GM12878 (cell line): Measurements from ENCODE around the gene ETS1. TPM values are rescaled to one million over a fixed set of nuclear protein-coding genes. Genes with fewer than 3 reads are reported as not detected.

Experiments used
- BHLHE40 ChIP-seq, 2 experiments: fragments of 450-650 bp in 1 of 2; IDR thresholded peaks; 2 replicates each; pipeline ENCODE4 v1.6.1; 2011 to 2017; ENCODE audit warnings: low read depth in 2 of 2, borderline replicate concordance in 1 of 2, improper control_type of control experiment in 1 of 2, low read length in 1 of 2, mild to moderate bottlenecking in 1 of 2
- IRF3 ChIP-seq: fragments of 450-650 bp; IDR thresholded peaks from 2 replicates; pipeline ENCODE4 v1.6.1; 2014; ENCODE audit warnings: mild to moderate bottlenecking
- MXI1 ChIP-seq: fragments of 150-350 bp; IDR thresholded peaks from 2 replicates; pipeline ENCODE4 v1.6.1; 2011; ENCODE audit warnings: low read depth, mild to moderate bottlenecking, inconsistent platforms, low read length, improper control_type of control experiment
- NFYA ChIP-seq: IDR thresholded peaks from 2 replicates; pipeline ENCODE4 v1.6.1; 2011; ENCODE audit warnings: low read depth, mild to moderate bottlenecking, low read length, improper control_type of control experiment, borderline replicate concordance
- PBX3 ChIP-seq: IDR thresholded peaks from 2 replicates; pipeline ENCODE4 v1.6.1; 2011; ENCODE audit warnings: mild to moderate bottlenecking, low read depth, low read length, moderate library complexity; ENCODE audit not compliant: insufficient replicate concordance
- REST ChIP-seq: IDR thresholded peaks from 2 replicates; pipeline ENCODE4 v1.6.1; 2012; ENCODE audit warnings: mild to moderate bottlenecking, low read depth, low read length
- RUNX3 ChIP-seq: IDR thresholded peaks from 2 replicates; pipeline ENCODE4 v1.6.1; 2012; ENCODE audit warnings: low read length, inconsistent platforms
- SIX5 ChIP-seq: IDR thresholded peaks from 2 replicates; pipeline ENCODE4 v1.6.1; 2011; ENCODE audit warnings: mild to moderate bottlenecking, low read depth, low read length, moderate library complexity; ENCODE audit not compliant: severe bottlenecking
- SMAD1 ChIP-seq: fragments of 450-650 bp; IDR thresholded peaks from 2 replicates; pipeline ENCODE4 v1.6.1; 2018; ENCODE audit warnings: mild to moderate bottlenecking, low read depth; ENCODE audit not compliant: partially characterized antibody
- polyA plus RNA-seq, 11 experiments: library from polyadenylated mRNA; depleted of rRNA in 4 of 11; unstranded in 6 of 11; stranded (reverse) in 5 of 11; fragments of >200 nt; fragmentation: Nextera tagmentation in 4 of 11; fragmentation: Illumina TruSeq in 1 of 11; extraction: Ambion mirVana in 4 of 11; extraction: Trizol in 1 of 11; gene quantifications; 1 replicate in 1 of 11; 2 replicates in 10 of 11; pipeline versions ENCODE4 v1.2.1 to v1.2.3, GENCODE V29; 2011 to 2016; ENCODE audit warnings: inconsistent platforms in 2 of 11, missing spikeins in 2 of 11, low read depth in 1 of 11
- total RNA-seq, 4 experiments: library from RNA; depleted of rRNA in 3 of 4; stranded (reverse); fragments of >200 nt in 3 of 4; fragmentation: Illumina TruSeq in 1 of 4; extraction: Trizol in 1 of 4; gene quantifications; 2 replicates each; pipeline versions ENCODE4 v1.2.1 to v1.2.3, GENCODE V29; 2013 to 2021
- TF ChIP-seq, protein P1 (sequence below): fragments of 450-650 bp; formaldehyde crosslinking; IDR thresholded peaks from 2 replicates; pipeline ENCODE4 v1.4.0; 2020; ENCODE audit warnings: mild to moderate bottlenecking, moderate library complexity
- TF ChIP-seq, protein P2 (sequence below): fragments of 450-650 bp; IDR thresholded peaks from 2 replicates; pipeline ENCODE4 v1.6.1; 2016; ENCODE audit warnings: mild to moderate bottlenecking, moderate library complexity, borderline replicate concordance

Gene ETS1
- total and polyA plus RNA-seq, 10 of the 15 experiments (the other 5 are each of a cell fraction or from before 2014, with no cell fraction given) = 12.5 to 112 (median 55.5) TPM

DNA sequence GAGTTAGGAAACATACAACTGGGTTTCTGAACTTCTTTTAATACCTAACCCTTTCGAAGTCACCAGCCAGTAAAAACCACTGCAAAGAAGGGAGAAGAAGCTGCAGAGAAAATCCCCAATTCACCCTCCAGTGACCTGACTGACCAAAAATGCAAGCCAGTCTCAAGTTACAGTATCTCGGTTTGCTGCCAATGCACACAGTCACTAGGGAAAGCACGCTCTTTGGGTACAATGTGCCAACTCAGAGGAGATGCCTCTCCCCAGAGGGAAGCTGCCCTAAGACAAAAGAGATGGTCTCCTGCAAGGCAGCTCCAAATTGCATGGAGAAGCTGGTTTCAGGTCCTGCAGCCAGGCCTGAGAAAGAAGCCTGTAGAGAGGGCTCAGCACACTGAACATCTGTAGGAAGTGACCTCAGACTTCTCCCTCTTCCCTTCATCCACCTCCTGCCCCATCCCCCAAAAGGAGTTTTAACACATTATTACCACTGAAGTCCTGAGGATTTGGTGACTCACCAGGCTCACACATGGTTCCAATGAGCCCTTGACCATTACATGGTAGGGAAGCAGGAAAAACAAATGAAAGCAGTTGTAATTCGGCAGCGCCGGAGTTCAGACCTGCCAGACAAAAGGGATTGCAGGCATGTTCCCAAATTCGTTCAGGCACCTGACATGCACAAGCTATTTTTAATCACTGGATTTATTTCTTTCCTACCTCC is 90.1 kb downstream of the ETS1 start (continued):
- TF ChIP-seq NFYA = no peak
- TF ChIP-seq BHLHE40 (IDR thresholded peaks at IDR 0.05; ENCODE audit: borderline replicate concordance in 1 of 2, low read depth in 2 of 2, low read length in 1 of 2) = peak in 1 of 2 experiments; percentile 28; a peak in 1 of 4 replicates
- TF ChIP-seq, protein P1, sequence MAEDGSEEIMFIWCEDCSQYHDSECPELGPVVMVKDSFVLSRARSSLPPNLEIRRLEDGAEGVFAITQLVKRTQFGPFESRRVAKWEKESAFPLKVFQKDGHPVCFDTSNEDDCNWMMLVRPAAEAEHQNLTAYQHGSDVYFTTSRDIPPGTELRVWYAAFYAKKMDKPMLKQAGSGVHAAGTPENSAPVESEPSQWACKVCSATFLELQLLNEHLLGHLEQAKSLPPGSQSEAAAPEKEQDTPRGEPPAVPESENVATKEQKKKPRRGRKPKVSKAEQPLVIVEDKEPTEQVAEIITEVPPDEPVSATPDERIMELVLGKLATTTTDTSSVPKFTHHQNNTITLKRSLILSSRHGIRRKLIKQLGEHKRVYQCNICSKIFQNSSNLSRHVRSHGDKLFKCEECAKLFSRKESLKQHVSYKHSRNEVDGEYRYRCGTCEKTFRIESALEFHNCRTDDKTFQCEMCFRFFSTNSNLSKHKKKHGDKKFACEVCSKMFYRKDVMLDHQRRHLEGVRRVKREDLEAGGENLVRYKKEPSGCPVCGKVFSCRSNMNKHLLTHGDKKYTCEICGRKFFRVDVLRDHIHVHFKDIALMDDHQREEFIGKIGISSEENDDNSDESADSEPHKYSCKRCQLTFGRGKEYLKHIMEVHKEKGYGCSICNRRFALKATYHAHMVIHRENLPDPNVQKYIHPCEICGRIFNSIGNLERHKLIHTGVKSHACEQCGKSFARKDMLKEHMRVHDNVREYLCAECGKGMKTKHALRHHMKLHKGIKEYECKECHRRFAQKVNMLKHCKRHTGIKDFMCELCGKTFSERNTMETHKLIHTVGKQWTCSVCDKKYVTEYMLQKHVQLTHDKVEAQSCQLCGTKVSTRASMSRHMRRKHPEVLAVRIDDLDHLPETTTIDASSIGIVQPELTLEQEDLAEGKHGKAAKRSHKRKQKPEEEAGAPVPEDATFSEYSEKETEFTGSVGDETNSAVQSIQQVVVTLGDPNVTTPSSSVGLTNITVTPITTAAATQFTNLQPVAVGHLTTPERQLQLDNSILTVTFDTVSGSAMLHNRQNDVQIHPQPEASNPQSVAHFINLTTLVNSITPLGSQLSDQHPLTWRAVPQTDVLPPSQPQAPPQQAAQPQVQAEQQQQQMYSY = no peak
- no peak for TF ChIP-seq IRF3
- no peak for TF ChIP-seq PBX3
- 0 out of 2 replicates have a peak, but pooled peaks have one; percentile 30 for TF ChIP-seq MXI1
- TF ChIP-seq, protein P2, sequence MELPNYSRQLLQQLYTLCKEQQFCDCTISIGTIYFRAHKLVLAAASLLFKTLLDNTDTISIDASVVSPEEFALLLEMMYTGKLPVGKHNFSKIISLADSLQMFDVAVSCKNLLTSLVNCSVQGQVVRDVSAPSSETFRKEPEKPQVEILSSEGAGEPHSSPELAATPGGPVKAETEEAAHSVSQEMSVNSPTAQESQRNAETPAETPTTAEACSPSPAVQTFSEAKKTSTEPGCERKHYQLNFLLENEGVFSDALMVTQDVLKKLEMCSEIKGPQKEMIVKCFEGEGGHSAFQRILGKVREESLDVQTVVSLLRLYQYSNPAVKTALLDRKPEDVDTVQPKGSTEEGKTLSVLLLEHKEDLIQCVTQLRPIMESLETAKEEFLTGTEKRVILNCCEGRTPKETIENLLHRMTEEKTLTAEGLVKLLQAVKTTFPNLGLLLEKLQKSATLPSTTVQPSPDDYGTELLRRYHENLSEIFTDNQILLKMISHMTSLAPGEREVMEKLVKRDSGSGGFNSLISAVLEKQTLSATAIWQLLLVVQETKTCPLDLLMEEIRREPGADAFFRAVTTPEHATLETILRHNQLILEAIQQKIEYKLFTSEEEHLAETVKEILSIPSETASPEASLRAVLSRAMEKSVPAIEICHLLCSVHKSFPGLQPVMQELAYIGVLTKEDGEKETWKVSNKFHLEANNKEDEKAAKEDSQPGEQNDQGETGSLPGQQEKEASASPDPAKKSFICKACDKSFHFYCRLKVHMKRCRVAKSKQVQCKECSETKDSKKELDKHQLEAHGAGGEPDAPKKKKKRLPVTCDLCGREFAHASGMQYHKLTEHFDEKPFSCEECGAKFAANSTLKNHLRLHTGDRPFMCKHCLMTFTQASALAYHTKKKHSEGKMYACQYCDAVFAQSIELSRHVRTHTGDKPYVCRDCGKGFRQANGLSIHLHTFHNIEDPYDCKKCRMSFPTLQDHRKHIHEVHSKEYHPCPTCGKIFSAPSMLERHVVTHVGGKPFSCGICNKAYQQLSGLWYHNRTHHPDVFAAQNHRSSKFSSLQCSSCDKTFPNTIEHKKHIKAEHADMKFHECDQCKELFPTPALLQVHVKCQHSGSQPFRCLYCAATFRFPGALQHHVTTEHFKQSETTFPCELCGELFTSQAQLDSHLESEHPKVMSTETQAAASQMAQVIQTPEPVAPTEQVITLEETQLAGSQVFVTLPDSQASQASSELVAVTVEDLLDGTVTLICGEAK = no peak
- peak; percentile 78 for TF ChIP-seq RUNX3
- no peak for TF ChIP-seq SMAD1
- peak; percentile 6 for TF ChIP-seq SIX5
- no peak for TF ChIP-seq REST
